H9 (cell line): ENCODE data around the gene OR5K2. TPM values are rescaled to one million over a fixed set of nuclear protein-coding genes. Genes with fewer than 3 reads are reported as not detected.

Experiments
- DNase-seq: peaks from one replicate; pipeline ENCODE4 v3.0.0-alpha.2; 2017
- H2AFZ ChIP-seq: one replicate; pipeline ENCODE4 v1.6.1; 2013; ENCODE audit warnings: mild to moderate bottlenecking, low read length, control low read depth, moderate library complexity
- H2AK5ac ChIP-seq: 2 replicates; pipeline ENCODE4 v1.6.1; 2013; ENCODE audit warnings: low read length, control low read depth, mixed read lengths; ENCODE audit not compliant: insufficient read length
- H2BK120ac ChIP-seq: one replicate; pipeline ENCODE4 v1.6.1; 2013; ENCODE audit warnings: low read depth, mild to moderate bottlenecking, low read length, control low read depth, inconsistent platforms; ENCODE audit not compliant: poor library complexity, severe bottlenecking
- H2BK12ac ChIP-seq: 2 replicates; pipeline ENCODE4 v1.6.1; 2013; ENCODE audit warnings: low read length, control low read depth, mixed read lengths, low read depth; ENCODE audit not compliant: insufficient read length
- H2BK15ac ChIP-seq: 2 replicates; pipeline ENCODE4 v1.6.1; 2013; ENCODE audit warnings: low read depth, low read length, control low read depth
- H2BK20ac ChIP-seq: one replicate; pipeline ENCODE4 v1.6.1; 2013; ENCODE audit warnings: low read depth, mild to moderate bottlenecking, low read length, control low read depth, inconsistent platforms; ENCODE audit not compliant: poor library complexity, severe bottlenecking
- H2BK5ac ChIP-seq: 2 replicates; pipeline ENCODE4 v1.6.1; 2013; ENCODE audit warnings: low read length, control low read depth, mixed read lengths; ENCODE audit not compliant: insufficient read length
- H3K14ac ChIP-seq: 2 replicates; pipeline ENCODE4 v1.6.1; 2013; ENCODE audit warnings: low read length, control low read depth; ENCODE audit not compliant: insufficient read depth
- H3K18ac ChIP-seq: 2 replicates; pipeline ENCODE4 v1.6.1; 2013; ENCODE audit warnings: low read depth, mild to moderate bottlenecking, mixed read lengths, low read length, control low read depth; ENCODE audit not compliant: insufficient read length
- H3K23ac ChIP-seq: 2 replicates; pipeline ENCODE4 v1.6.1; 2013; ENCODE audit warnings: low read length, control low read depth, mixed read lengths, low read depth; ENCODE audit not compliant: insufficient read length
- H3K23me2 ChIP-seq: 2 replicates; pipeline ENCODE4 v1.6.1; 2013; ENCODE audit warnings: low read depth, mild to moderate bottlenecking, mixed read lengths, low read length, control low read depth; ENCODE audit not compliant: insufficient read length, poor library complexity, severe bottlenecking
- H3K27ac ChIP-seq: 2 replicates; pipeline ENCODE4 v1.5.1; 2013; ENCODE audit warnings: low read length, control low read depth, mixed read lengths, low read depth; ENCODE audit not compliant: insufficient read length
- H3K27me3 ChIP-seq: 2 replicates; pipeline ENCODE4 v1.6.1; 2013; ENCODE audit warnings: low read length, control low read depth, inconsistent platforms; ENCODE audit not compliant: insufficient read depth
- H3K4ac ChIP-seq: 2 replicates; pipeline ENCODE4 v1.6.1; 2013; ENCODE audit warnings: low read depth, mild to moderate bottlenecking, control low read depth, inconsistent platforms, low read length, moderate library complexity
- H3K4me1 ChIP-seq: 2 replicates; pipeline ENCODE4 v1.6.1; 2013; ENCODE audit warnings: low read length, control low read depth, inconsistent platforms; ENCODE audit not compliant: insufficient read depth
- H3K4me2 ChIP-seq: 2 replicates; pipeline ENCODE4 v1.6.1; 2013; ENCODE audit warnings: low read length, control low read depth, mixed read lengths; ENCODE audit not compliant: insufficient read length, insufficient read depth
- H3K56ac ChIP-seq: 2 replicates; pipeline ENCODE4 v1.6.1; 2013; ENCODE audit warnings: low read depth, mild to moderate bottlenecking, mixed read lengths, low read length, control low read depth; ENCODE audit not compliant: insufficient read length
- H3K79me1 ChIP-seq: 2 replicates; pipeline ENCODE4 v1.6.1; 2013; ENCODE audit warnings: low read depth, mild to moderate bottlenecking, moderate library complexity, low read length, control low read depth, inconsistent platforms; ENCODE audit not compliant: insufficient read depth, poor library complexity, severe bottlenecking
- H3K79me2 ChIP-seq: 2 replicates; pipeline ENCODE4 v1.6.1; 2013; ENCODE audit warnings: low read length, control low read depth, inconsistent platforms; ENCODE audit not compliant: insufficient read depth
- H3K9ac ChIP-seq: 2 replicates; pipeline ENCODE4 v1.6.1; 2013; ENCODE audit warnings: low read length, control low read depth, mixed read lengths; ENCODE audit not compliant: insufficient read length; ENCODE audit errors: extremely low read depth
- H3K9me3 ChIP-seq: one replicate; pipeline ENCODE4 v1.6.1; 2013; ENCODE audit warnings: low read depth, low read length, inconsistent platforms; ENCODE audit not compliant: control insufficient read depth
- H3T11ph ChIP-seq: one replicate; pipeline ENCODE4 v1.6.1; 2013; ENCODE audit warnings: mild to moderate bottlenecking, low read length, control low read depth, inconsistent platforms
- H4K20me1 ChIP-seq: one replicate; pipeline ENCODE4 v1.6.1; 2013; ENCODE audit not compliant: control insufficient read depth, insufficient read length, insufficient read depth
- H4K5ac ChIP-seq: 2 replicates; pipeline ENCODE4 v1.6.1; 2013; ENCODE audit warnings: low read depth, mild to moderate bottlenecking, mixed read lengths, low read length, control low read depth; ENCODE audit not compliant: insufficient read length
- H4K8ac ChIP-seq: replicated peaks from 2 replicates; pipeline ENCODE4 v1.6.1; 2013; ENCODE audit warnings: low read length, control low read depth, mixed read lengths, low read depth; ENCODE audit not compliant: insufficient read length
- H4K91ac ChIP-seq: 2 replicates; pipeline ENCODE4 v1.6.1; 2013; ENCODE audit warnings: low read depth, mild to moderate bottlenecking, moderate library complexity, mixed read lengths, low read length, control low read depth; ENCODE audit not compliant: insufficient read length
- H3K27ac Mint-ChIP-seq, 3 experiments: 2 replicates in 2 of 3; 3 replicates in 1 of 3; pipeline ENCODE4 v1.8.0; 2020 to 2021; ENCODE audit warnings: mixed read lengths in 3 of 3, mild to moderate bottlenecking in 1 of 3, moderate library complexity in 1 of 3
- H3K27me3 Mint-ChIP-seq: 2 replicates; pipeline ENCODE4 v1.8.0; 2021; ENCODE audit warnings: low read depth, mild to moderate bottlenecking, moderate library complexity, mixed read lengths
- H3K36me3 Mint-ChIP-seq, 3 experiments: 2 replicates in 2 of 3; 3 replicates in 1 of 3; pipeline ENCODE4 v1.8.0; 2020 to 2021; ENCODE audit warnings: low read depth in 3 of 3, mixed read lengths in 3 of 3; ENCODE audit not compliant: insufficient read depth in 1 of 3
- H3K4me1 Mint-ChIP-seq, 2 experiments: 2 replicates each; pipeline ENCODE4 v1.8.0; 2020; ENCODE audit warnings: mixed read lengths in 2 of 2
- H3K4me3 Mint-ChIP-seq, 2 experiments: 2 replicates in 1 of 2; 3 replicates in 1 of 2; pipeline ENCODE4 v1.8.0; 2020 to 2021; ENCODE audit warnings: mild to moderate bottlenecking in 2 of 2, mixed read lengths in 2 of 2, moderate library complexity in 1 of 2
- H3K9me3 Mint-ChIP-seq, 2 experiments: 2 replicates in 1 of 2; 3 replicates in 1 of 2; pipeline ENCODE4 v1.8.0; 2020; ENCODE audit warnings: mild to moderate bottlenecking in 2 of 2, mixed read lengths in 2 of 2, moderate library complexity in 1 of 2
- WGBS: extraction: QIAGEN DNeasy Blood & Tissue Kit; methylation state at CpG from one replicate; pipeline ENCODE4 v1.1.7; 2013; ENCODE audit warnings: missing lambda C conversion rate, low lambda C conversion rate, mixed read lengths; ENCODE audit not compliant: insufficient read length; ENCODE audit errors: extremely low coverage; 5-methylcytosine and 5-hydroxymethylcytosine counted together
- total RNA-seq: library from RNA; stranded (reverse); gene quantifications from 2 replicates; pipeline ENCODE4 v1.2.1, GENCODE V29; 2021
- TF ChIP-seq, protein P1 (sequence below): fragments of 200-600 bp; sonication (generic); conservative IDR thresholded peaks from 3 replicates; pipeline ENCODE4 v1.8.0; 2021; ENCODE audit warnings: antibody characterized with exemption, mild to moderate bottlenecking

OR5K2 gene
- total RNA-seq, 1 experiment from 2014 or later: not detected

GRCh38 chr3:98541695-98542094, 44.2 kb downstream of the OR5K2 start:
- Histone ChIP-seq H2BK120ac (no peak overlapping the region), H3K79me1 (no peaks in the 10 kb centered on the region), H3K18ac (no peak overlapping the region), H3K27ac (no peak overlapping the region), H3K4ac (no peak overlapping the region), H2BK15ac (no peak overlapping the region), H3K4me2 (no peak overlapping the region), H2AFZ (no peak overlapping the region), H4K20me1 (no peaks in the 10 kb centered on the region), H4K91ac (no peak overlapping the region), H3K27me3 (no peaks in the 10 kb centered on the region), H2BK12ac (no peak overlapping the region), H4K5ac (no peak overlapping the region), H3T11ph (no peak overlapping the region), H3K9me3 (no peaks in the 10 kb centered on the region), H3K23me2 (no peaks in the 10 kb centered on the region), H3K4me1 (no peaks in the 10 kb centered on the region; the same call in 1 of the 2 replicates), H3K23ac (no peak overlapping the region), H2AK5ac (no peak overlapping the region), H3K56ac (no peak overlapping the region), H3K14ac (no peak overlapping the region), H3K79me2 (no peaks in the 10 kb centered on the region), H3K9ac (no peak overlapping the region), H4K8ac (no peak overlapping the region), H2BK5ac (no peak overlapping the region), H2BK20ac (no peak overlapping the region)
- H3K4me1 Mint-ChIP-seq: peaks cover 6% of the 10 kb centered on the region in 2 experiments
- H3K9me3 Mint-ChIP-seq: no peaks in the 10 kb centered on the region
- DNase-seq: no peak
- H3K27me3 Mint-ChIP-seq: no peaks in the 10 kb centered on the region
- no peaks in the 10 kb centered on the region for H3K36me3 Mint-ChIP-seq
- H3K4me3 Mint-ChIP-seq: no peak overlapping the region
- H3K27ac Mint-ChIP-seq: no peak overlapping the region
- no CpG with 5 or more reads among the region's 1 CpG for WGBS
- TF ChIP-seq, protein P1, sequence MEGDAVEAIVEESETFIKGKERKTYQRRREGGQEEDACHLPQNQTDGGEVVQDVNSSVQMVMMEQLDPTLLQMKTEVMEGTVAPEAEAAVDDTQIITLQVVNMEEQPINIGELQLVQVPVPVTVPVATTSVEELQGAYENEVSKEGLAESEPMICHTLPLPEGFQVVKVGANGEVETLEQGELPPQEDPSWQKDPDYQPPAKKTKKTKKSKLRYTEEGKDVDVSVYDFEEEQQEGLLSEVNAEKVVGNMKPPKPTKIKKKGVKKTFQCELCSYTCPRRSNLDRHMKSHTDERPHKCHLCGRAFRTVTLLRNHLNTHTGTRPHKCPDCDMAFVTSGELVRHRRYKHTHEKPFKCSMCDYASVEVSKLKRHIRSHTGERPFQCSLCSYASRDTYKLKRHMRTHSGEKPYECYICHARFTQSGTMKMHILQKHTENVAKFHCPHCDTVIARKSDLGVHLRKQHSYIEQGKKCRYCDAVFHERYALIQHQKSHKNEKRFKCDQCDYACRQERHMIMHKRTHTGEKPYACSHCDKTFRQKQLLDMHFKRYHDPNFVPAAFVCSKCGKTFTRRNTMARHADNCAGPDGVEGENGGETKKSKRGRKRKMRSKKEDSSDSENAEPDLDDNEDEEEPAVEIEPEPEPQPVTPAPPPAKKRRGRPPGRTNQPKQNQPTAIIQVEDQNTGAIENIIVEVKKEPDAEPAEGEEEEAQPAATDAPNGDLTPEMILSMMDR: no peak
